ENCODE data around the gene NDUFB10.

The NDUFB10 gene

DNA sequence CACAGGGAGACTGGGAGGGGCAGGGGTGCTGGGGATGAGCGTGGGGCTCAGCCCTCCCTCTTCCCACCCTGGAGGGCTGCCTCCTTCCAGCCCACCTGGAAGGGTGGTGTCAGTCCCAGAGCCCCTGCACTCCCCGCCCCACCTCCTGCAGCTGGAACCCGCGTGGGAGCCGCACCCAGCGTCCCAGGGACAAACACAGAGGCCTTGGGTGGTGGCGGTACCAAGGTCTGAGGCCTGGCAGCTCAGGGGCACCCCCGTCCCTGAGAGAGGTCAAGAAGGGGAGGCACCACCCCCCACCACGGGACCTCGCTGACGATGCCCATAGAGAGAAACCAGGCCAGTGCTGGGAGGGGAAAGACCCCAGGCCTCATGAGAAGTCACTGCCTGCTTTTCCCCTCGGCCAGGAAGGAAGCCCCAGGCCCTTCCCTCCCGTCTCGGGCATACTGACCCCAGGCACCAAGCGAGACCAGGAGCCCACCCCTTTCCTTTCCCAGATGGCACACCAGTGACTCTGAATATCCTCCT, 45.2 kb upstream of the NDUFB10 start:
- CTCF ChIA-PET: interaction anchor here (3.6 kb wide), 1 partner anchor 15 kb away, joined by 18 read pairs; no protein-coding TSS in a partner anchor
- TF ChIP-seq, protein P1, sequence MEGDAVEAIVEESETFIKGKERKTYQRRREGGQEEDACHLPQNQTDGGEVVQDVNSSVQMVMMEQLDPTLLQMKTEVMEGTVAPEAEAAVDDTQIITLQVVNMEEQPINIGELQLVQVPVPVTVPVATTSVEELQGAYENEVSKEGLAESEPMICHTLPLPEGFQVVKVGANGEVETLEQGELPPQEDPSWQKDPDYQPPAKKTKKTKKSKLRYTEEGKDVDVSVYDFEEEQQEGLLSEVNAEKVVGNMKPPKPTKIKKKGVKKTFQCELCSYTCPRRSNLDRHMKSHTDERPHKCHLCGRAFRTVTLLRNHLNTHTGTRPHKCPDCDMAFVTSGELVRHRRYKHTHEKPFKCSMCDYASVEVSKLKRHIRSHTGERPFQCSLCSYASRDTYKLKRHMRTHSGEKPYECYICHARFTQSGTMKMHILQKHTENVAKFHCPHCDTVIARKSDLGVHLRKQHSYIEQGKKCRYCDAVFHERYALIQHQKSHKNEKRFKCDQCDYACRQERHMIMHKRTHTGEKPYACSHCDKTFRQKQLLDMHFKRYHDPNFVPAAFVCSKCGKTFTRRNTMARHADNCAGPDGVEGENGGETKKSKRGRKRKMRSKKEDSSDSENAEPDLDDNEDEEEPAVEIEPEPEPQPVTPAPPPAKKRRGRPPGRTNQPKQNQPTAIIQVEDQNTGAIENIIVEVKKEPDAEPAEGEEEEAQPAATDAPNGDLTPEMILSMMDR (IDR thresholded peaks at IDR 0.05; ENCODE audit: insufficient read depth, low read length, missing control alignments): no peak
- no peak overlapping the region for H3K4me3 ChIP-seq (ENCODE audit: low read depth, low read length)
- POLR2A ChIA-PET: no interaction called here
- DNase-seq (ENCODE audit: low read depth, low spot score): no peak

DNA sequence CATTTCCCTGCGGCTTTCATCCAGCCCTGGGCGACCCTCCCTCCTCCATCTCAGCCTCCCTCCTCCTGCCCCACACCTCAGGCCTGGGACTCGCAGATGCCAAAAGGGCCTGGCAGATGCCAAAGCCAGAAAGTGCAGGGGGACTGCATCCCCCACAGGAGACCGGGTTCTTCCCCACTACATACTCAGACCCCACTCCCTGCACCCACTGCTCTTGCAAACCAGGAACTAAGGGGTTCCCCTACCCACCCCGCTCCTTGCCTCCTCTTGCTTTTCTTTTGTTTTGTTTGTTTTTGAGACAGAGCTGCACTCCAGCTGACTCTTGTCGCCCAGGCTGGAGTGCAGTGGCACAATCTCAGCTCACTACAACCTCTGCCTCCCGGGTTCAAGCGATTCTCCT, 44.4 kb upstream of the NDUFB10 start:
- DNase-seq (ENCODE audit: low read depth, low spot score): no peak
- H3K4me3 ChIP-seq (ENCODE audit: low read depth, low read length): no peak overlapping the region
- POLR2A ChIA-PET: no interaction called here
- CTCF ChIA-PET: interaction anchor here (3.6 kb wide), 1 partner anchor 14 kb away, joined by 18 read pairs; no protein-coding TSS in a partner anchor
- TF ChIP-seq, protein P1 (IDR thresholded peaks at IDR 0.05; ENCODE audit: insufficient read depth, low read length, missing control alignments): no peak

DNA sequence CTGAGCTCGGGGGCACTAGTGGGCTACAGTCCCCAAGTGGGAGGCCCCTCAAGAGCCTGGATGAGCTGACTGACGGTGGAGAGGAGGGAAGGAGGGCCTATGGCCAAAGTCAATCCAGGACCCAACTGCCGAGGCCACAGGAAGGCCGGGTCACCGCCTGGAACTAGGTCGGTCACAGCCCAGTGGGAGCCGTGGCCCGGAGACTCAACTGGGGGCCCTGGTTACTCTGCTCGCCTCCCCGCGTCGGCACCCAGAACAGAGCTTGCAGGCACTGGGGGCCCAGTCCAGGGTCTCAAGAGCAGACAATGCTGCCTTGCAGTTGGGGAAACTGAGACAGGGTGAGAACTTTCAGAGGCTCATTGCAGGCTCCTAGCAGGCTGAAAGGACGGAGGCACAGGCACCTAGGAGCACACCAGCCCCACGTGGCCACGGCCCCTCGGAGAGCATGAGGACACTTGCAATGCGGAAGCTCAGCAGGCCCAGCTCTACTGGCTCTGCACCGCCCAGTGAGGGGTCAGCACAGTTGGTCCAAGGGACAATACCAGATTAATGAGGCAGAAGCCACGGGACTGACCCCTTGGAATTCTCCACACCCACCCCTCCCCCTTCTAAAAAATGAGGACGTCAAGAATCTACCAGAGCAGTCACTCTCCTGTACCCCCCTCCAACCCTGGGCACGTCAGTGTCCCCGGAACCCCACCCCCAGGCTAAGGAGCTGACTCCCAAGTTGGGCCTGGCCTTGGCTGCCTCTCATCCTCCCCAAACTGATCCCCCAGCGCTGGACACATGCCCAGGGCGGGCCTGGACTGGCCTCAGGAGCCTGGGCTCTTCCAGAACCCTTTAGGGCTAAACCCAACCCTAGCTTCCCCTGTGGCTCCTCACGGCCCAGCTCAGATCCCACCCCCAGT, 43.4 kb upstream of the NDUFB10 start:
- no peak overlapping the region for H3K4me3 ChIP-seq (ENCODE audit: low read depth, low read length)
- ChIA-PET POLR2A (no interaction called here), CTCF (interaction anchor here (0.8 to 3.6 kb wide), 2 partner anchors 13 to 53 kb away, joined by 3 to 18 read pairs; no protein-coding TSS in a partner anchor)

DNA sequence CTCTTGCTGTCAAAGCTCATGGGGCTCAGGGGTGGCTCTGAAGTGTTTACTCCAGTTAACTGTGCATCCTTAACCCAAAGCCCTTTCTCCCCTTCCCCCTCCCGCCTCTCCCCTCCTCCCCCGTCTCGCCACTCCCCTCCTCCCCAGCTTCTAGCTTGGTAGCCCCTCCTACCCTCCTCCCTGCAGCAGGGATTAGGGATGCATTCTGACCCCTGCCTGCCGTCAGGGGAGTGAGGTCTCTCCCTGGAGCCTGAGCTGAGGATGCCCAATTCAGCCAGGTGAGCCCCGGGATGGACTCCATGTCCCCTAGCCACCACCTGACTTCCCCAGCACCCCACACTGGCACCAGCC, 42.7 kb upstream of the NDUFB10 start:
- CTCF ChIA-PET: interaction anchor here (0.8 to 3.6 kb wide), 2 partner anchors 12 to 54 kb away, joined by 3 to 18 read pairs; no protein-coding TSS in a partner anchor
- DNase-seq (ENCODE audit: low read depth, low spot score): no peak
- POLR2A ChIA-PET: no interaction called here
- TF ChIP-seq, protein P1 (IDR thresholded peaks at IDR 0.05; ENCODE audit: insufficient read depth, low read length, missing control alignments): no peak
- no peak overlapping the region for H3K4me3 ChIP-seq (ENCODE audit: low read depth, low read length)

More for the DNA sequence above, 43.4 kb upstream of the NDUFB10 start:
- TF ChIP-seq, protein P1 (IDR thresholded peaks at IDR 0.05; ENCODE audit: insufficient read depth, low read length, missing control alignments): no peak
- DNase-seq (ENCODE audit: low read depth, low spot score): no peak

DNA sequence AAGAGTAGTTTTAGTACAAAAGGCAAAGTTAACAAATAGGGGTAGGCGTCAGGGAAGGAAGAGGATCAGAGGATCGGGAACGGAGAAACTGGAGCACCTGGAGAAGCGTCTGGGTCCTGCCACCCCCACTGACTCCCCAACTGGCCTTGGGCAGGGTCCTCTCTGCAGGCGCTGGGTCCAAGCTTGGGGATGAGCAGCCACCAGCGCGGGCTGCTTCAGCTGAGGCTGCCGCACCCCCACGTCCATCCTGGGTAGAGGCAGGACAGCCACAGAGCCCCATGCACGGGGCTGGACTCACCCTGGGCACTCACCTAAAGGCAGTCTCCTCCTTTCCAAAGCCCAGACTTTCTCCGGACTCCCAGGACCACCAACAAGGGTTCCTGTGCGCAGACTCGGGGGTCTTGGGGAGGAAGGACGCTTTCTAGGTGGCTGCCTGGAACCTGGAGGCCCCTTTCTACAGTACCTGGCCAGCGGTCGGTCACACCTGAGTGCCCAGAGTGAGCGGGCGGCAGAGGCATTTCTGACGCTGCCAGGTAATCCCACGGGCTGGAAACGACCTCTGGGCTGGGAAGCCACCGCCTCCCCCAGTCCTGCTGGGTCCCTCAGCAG, 42.2 kb upstream of the NDUFB10 start:
- no peak for DNase-seq (ENCODE audit: low read depth, low spot score)
- H3K4me3 ChIP-seq (ENCODE audit: low read depth, low read length): no peak overlapping the region
- CTCF ChIA-PET: interaction anchor here (3.6 kb wide), 1 partner anchor 12 kb away, joined by 18 read pairs; no protein-coding TSS in a partner anchor
- POLR2A ChIA-PET: no interaction called here
- TF ChIP-seq, protein P1 (IDR thresholded peaks at IDR 0.05; ENCODE audit: insufficient read depth, low read length, missing control alignments): no peak
